ENCODE measurements around the gene FOSL2. TPM values are rescaled to one million over a fixed set of nuclear protein-coding genes. Genes with fewer than 3 reads are reported as not detected.

FOSL2 gene
- 28.8 and 44.7 TPM in 2 replicates for total RNA-seq (2014; rRNA removed; shearing (Covaris generic))

- Histone ChIP-seq H3K27me3 (replicated peaks) (no peaks in the 10 kb centered on the region), H3K4me1 (replicated peaks) (peaks cover 58% of the 10 kb centered on the region), H3K36me3 (peaks cover 37% of the 10 kb centered on the region), H3K27ac (peak within 1 kb of the TSS; percentile 98), H3K4me3 (peak within 1 kb of the TSS; percentile 73), H3K9me3 (replicated peaks) (no peaks in the 10 kb centered on the region)
- peak; percentile 97 to 99 for DNase-seq (ENCODE audit: low read depth in 1 of 2, low spot score in 2 of 2)
Measured at GRCh38 chr2:28392297-28393113, at the start of gene FOSL2. TSS of gene FOSL2 (plus strand) at chr2:28392858. CDS start at chr2:28393721, 863 bp downstream.

DNA sequence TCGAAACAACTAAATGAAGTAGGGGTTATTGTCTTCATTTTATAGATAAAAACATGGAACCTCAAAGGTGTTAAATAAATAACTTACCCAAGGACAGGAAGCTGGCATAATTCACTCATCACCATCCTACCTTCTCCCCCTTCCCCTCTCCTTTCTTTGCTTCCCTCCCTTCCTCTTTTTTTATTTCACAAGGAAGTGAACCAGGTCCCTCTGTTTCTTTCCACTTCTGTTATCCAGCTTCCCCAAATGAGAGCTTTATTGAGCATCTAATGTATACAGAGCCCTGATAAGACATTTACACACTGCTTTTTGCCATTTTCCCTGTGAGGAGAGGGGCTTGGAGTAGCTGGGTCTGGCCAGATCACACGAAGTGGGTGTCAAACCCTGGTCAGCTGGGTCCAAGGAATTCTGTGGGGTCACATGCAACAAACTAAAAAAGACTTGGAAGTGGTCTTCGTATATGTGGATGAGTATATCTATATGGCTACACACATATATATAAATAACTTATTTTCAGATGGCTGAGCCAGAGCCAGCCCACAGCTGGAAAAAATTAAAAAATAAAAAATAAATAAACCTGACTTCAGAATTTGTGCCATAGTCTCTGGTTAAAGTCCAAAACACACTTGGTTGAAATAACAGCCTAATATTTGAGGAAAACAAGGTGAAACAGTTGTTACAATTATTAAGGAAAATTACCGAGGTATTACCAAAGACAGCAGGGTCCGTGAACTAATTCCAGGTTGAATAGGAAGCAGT is 49.3 kb upstream of the FOSL2 start:
- no peak for DNase-seq (ENCODE audit: low read depth in 1 of 2, low spot score in 2 of 2)
- Histone ChIP-seq H3K4me3 (no peak overlapping the region), H3K27me3 (replicated peaks) (no peaks in the 10 kb centered on the region), H3K9me3 (replicated peaks) (no peaks in the 10 kb centered on the region), H3K36me3 (no peaks in the 10 kb centered on the region), H3K27ac (peak overlapping the region; percentile 78), H3K4me1 (replicated peaks) (peaks cover 52% of the 10 kb centered on the region)

- Histone ChIP-seq H3K36me3 (no peaks in the 10 kb centered on the region), H3K9me3 (replicated peaks) (no peaks in the 10 kb centered on the region), H3K27me3 (replicated peaks) (no peaks in the 10 kb centered on the region), H3K27ac (no peak overlapping the region), H3K4me3 (no peak overlapping the region), H3K4me1 (replicated peaks) (peaks cover 48% of the 10 kb centered on the region)
- no peak for DNase-seq (ENCODE audit: low read depth in 1 of 2, low spot score in 2 of 2)
Measured at GRCh38 chr2:28343971-28344715, 48.5 kb upstream of the FOSL2 start.

DNA sequence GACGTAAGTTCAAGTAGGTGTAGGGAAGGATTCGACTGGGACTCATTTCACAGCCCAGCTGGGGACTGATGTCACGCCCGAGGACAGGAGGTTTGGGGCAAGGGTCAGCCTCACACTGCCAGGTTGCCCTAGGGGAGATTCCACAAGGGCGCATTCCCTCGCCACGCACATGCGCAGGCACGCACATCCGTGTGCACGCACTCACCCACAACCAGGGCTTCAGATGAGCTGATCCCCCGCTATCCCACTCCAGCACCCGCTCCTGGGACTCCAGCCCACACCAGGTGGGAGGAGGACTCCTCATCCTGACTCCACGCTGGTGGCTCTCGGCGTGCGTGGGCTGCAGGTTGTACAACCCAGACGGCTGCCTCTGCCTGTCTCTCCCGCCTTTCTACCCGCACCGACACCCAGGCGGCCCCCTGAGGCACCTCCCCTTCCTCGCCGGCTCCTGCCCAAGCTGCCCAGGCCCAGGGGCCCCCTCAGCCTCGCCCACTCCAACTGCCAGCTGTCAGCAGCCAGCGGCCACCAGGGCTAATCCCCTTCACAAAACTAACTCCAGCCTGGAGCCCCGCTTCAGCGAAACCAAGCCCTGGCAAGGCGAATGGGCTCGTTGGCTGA is 47.8 kb upstream of the FOSL2 start:
- no peak overlapping the region for H3K4me3 ChIP-seq
- DNase-seq (ENCODE audit: low read depth in 1 of 2, low spot score in 2 of 2), result no peak
- H3K36me3 ChIP-seq, result no peaks in the 10 kb centered on the region
- no peak overlapping the region for H3K27ac ChIP-seq
- H3K4me1 ChIP-seq (replicated peaks), result peaks cover 41% of the 10 kb centered on the region
- no peaks in the 10 kb centered on the region for H3K9me3 ChIP-seq (replicated peaks)
- no peaks in the 10 kb centered on the region for H3K27me3 ChIP-seq (replicated peaks)

DNA sequence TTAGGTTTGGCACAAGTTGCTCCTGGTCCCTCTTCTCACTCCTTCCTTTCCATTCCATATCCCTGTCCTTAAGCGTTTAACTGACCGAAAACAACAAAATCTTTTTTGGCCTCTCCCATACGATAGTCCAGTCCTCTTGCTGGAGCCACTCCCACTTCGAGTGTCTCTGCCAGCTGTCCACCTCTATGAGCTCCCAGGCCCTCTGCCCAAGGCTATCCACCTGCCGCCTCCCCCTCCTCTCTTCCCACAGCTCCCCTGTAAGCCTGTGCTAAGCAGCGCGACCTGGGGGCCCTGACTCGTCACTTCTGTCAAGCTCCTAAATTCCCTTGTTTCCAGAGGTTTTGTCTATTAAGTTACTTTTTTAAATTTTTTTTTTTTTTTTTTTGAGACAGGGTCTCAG is 47.0 kb upstream of the FOSL2 start:
- no peaks in the 10 kb centered on the region for H3K27me3 ChIP-seq (replicated peaks)
- no peak overlapping the region for H3K27ac ChIP-seq
- H3K9me3 ChIP-seq (replicated peaks), result no peaks in the 10 kb centered on the region
- H3K4me1 ChIP-seq (replicated peaks), result peaks cover 33% of the 10 kb centered on the region
- DNase-seq (ENCODE audit: low read depth in 1 of 2, low spot score in 2 of 2), result no peak
- H3K4me3 ChIP-seq, result no peak overlapping the region
- H3K36me3 ChIP-seq, result no peaks in the 10 kb centered on the region

GRCh38 chr2:28346587-28346986 is 46.1 kb upstream of the FOSL2 start:
- Histone ChIP-seq H3K27ac (no peak overlapping the region), H3K27me3 (replicated peaks) (no peaks in the 10 kb centered on the region), H3K9me3 (replicated peaks) (no peaks in the 10 kb centered on the region), H3K4me3 (no peak overlapping the region), H3K36me3 (no peaks in the 10 kb centered on the region), H3K4me1 (replicated peaks) (peaks cover 24% of the 10 kb centered on the region)
- DNase-seq (ENCODE audit: low read depth in 1 of 2, low spot score in 2 of 2), result no peak

- no peak overlapping the region for H3K4me3 ChIP-seq
- H3K27me3 ChIP-seq (replicated peaks), result no peaks in the 10 kb centered on the region
- H3K27ac ChIP-seq, result no peak overlapping the region
- DNase-seq (ENCODE audit: low read depth in 1 of 2, low spot score in 2 of 2), result no peak
- H3K9me3 ChIP-seq (replicated peaks), result no peaks in the 10 kb centered on the region
- peaks cover 24% of the 10 kb centered on the region for H3K4me1 ChIP-seq (replicated peaks)
- no peaks in the 10 kb centered on the region for H3K36me3 ChIP-seq
Measured at GRCh38 chr2:28347193-28347592, 45.5 kb upstream of the FOSL2 start.

GRCh38 chr2:28347596-28347995 is 45.1 kb upstream of the FOSL2 start:
- Histone ChIP-seq H3K27me3 (replicated peaks) (no peaks in the 10 kb centered on the region), H3K4me1 (replicated peaks) (peaks cover 24% of the 10 kb centered on the region), H3K27ac (no peak overlapping the region), H3K9me3 (replicated peaks) (no peaks in the 10 kb centered on the region), H3K4me3 (no peak overlapping the region), H3K36me3 (no peaks in the 10 kb centered on the region)
- no peak for DNase-seq (ENCODE audit: low read depth in 1 of 2, low spot score in 2 of 2)

- no peak for DNase-seq (ENCODE audit: low read depth in 1 of 2, low spot score in 2 of 2)
- no peak overlapping the region for H3K4me3 ChIP-seq
Measured at GRCh38 chr2:28348149-28348567, 44.5 kb upstream of the FOSL2 start.

GRCh38 chr2:28348921-28349320 is 43.7 kb upstream of the FOSL2 start:
- peaks cover 16% of the 10 kb centered on the region for H3K4me1 ChIP-seq (replicated peaks)
- no peaks in the 10 kb centered on the region for H3K9me3 ChIP-seq (replicated peaks)
- DNase-seq (ENCODE audit: low read depth in 1 of 2, low spot score in 2 of 2), result no peak
- H3K4me3 ChIP-seq, result no peak overlapping the region
- no peak overlapping the region for H3K27ac ChIP-seq
- no peaks in the 10 kb centered on the region for H3K36me3 ChIP-seq
- H3K27me3 ChIP-seq (replicated peaks), result no peaks in the 10 kb centered on the region

More at GRCh38 chr2:28348149-28348567, 44.5 kb upstream of the FOSL2 start:
- Histone ChIP-seq H3K9me3 (replicated peaks) (no peaks in the 10 kb centered on the region), H3K27me3 (replicated peaks) (no peaks in the 10 kb centered on the region), H3K4me1 (replicated peaks) (peaks cover 21% of the 10 kb centered on the region), H3K36me3 (no peaks in the 10 kb centered on the region), H3K27ac (no peak overlapping the region)

- Histone ChIP-seq H3K27me3 (replicated peaks) (no peaks in the 10 kb centered on the region), H3K4me1 (replicated peaks) (peaks cover 16% of the 10 kb centered on the region), H3K36me3 (no peaks in the 10 kb centered on the region), H3K27ac (no peak overlapping the region), H3K9me3 (replicated peaks) (no peaks in the 10 kb centered on the region), H3K4me3 (no peak overlapping the region)
- DNase-seq (ENCODE audit: low read depth in 1 of 2, low spot score in 2 of 2), result no peak
Measured at GRCh38 chr2:28349546-28350165, 43.0 kb upstream of the FOSL2 start.

GRCh38 chr2:28350196-28350595 is 42.5 kb upstream of the FOSL2 start:
- no peaks in the 10 kb centered on the region for H3K27me3 ChIP-seq (replicated peaks)
- H3K9me3 ChIP-seq (replicated peaks), result no peaks in the 10 kb centered on the region
- H3K27ac ChIP-seq, result no peak overlapping the region
- H3K4me1 ChIP-seq (replicated peaks), result peaks cover 22% of the 10 kb centered on the region
- no peak overlapping the region for H3K4me3 ChIP-seq
- DNase-seq (ENCODE audit: low read depth in 1 of 2, low spot score in 2 of 2), result no peak
- no peaks in the 10 kb centered on the region for H3K36me3 ChIP-seq

GRCh38 chr2:28350791-28351285 is 41.8 kb upstream of the FOSL2 start:
- Histone ChIP-seq H3K27ac (no peak overlapping the region), H3K27me3 (replicated peaks) (no peaks in the 10 kb centered on the region), H3K4me1 (replicated peaks) (peaks cover 28% of the 10 kb centered on the region), H3K36me3 (no peaks in the 10 kb centered on the region), H3K9me3 (replicated peaks) (no peaks in the 10 kb centered on the region), H3K4me3 (no peak overlapping the region)
- no peak for DNase-seq (ENCODE audit: low read depth in 1 of 2, low spot score in 2 of 2)

Measured in SJSA1 (cell line).